GM19240 (cell line): ENCODE data around the gene KCND1.

Experiments
- DNase-seq: peaks from one replicate; pipeline ENCODE4 v3.0.0; 2011; ENCODE audit warnings: low spot score; ENCODE audit not compliant: insufficient read length

Gene KCND1

GRCh38 chrX:48975041-48975440 lies 3.4 kb upstream of the KCND1 start:
- DNase-seq = no peak

DNA sequence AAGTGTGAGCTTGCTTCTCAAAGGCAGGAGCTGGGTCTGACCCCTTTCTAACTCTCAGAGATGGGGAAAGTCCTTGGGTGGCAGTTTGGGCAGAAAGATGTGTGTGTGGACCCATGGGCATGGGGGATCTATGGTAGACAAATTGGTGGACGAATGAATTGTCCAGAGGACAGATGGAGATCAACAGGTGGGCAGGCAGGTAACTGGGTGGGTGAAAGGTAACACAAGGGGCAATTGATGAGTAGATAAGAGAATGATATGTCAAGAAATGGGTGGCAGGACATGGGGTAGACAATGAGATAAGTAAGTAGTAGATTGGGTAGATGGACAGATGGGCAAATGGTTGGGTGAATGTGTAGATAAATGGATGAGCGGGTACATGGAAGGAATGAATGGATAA lies 2.9 kb upstream of the KCND1 start:
- DNase-seq = no peak

DNA sequence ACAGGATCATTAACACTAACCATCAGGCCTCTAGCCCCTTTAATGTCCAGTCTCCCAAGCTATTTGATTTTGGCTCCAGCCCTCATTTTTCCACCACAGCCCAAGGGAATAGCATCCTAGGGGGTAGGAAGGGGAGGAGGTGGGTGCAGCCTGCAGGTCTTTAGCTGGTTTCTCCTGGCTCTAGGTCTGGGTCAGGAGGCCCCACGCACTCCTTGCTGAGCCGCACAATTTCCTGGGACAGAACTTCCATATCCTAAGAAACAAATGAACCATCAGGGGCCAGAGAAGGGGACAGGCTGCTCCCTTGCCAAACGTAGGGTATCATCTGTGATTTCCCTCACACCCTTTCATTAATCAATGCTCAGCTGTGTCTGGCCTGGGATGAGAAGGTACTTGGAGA lies 2.4 kb upstream of the KCND1 start:
- DNase-seq = no peak

- peak; percentile 47 for DNase-seq
These were observed 848 bp upstream of the KCND1 start for GRCh38 chrX:48972220-48973164.

DNA sequence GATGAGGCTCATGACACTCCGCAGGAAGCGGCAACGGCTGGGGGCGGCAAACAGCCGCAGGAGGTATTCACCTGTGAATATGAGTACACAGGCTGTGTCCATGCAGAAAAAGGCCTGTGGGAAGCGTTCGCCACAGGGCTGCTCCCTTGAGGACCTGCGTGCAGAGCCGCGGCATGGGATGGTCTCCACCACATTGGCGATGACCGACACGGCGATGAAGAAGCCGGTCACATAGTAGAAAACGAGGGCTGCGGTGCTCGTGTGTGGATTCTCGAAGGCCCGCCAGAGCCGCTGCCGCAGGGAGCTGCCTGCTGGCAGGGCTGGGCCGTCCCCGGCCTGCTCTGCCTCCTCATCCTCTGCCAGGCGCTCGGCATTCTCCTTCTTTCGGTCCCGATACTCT lies 2.2 kb downstream of the KCND1 start:
- no peak for DNase-seq

DNA sequence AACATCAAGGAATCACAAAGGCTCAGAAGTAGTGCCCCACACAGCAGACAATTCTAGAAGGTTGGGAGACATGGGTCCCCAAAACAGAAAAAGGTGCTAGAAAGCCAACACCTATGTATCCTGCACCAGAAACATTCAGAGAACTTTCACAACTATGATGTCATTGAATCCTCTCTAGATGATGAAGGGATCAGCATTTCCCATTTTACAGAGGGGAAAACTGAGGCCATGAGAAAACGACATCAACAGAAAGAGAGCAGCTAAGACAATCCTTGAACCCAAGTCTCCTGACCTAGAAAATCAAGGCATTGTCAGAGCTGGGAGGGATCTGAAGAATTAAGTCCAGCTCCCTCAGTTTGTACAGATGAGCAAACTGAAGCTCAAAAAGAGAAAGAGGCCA lies 3.3 kb downstream of the KCND1 start:
- DNase-seq = no peak

GRCh38 chrX:48966796-48967579 lies 4.7 kb downstream of the KCND1 start:
- DNase-seq = no peak

DNA sequence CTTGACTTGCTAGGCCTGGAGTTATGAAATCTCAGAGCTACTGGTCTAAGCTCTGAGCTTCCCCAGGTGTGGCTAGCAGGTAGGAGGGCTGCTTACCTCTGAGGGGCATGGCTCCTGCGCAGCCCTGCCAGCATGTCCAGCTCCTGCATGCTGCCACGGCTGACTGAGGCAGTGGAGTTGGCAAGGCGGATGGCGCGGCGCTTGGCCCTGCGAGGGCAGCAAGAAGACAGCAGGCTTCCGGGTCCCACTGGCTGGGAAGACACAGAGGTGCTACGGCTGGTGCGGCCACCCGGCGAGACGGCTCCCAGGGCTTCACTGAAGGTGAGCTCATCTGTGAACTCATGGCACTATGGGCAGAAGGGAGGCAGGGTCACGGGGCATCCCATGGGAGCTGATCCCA lies 5.7 kb downstream of the KCND1 start:
- DNase-seq = no peak

GRCh38 chrX:48961585-48962091 lies 10.0 kb downstream of the KCND1 start:
- no peak for DNase-seq

DNA sequence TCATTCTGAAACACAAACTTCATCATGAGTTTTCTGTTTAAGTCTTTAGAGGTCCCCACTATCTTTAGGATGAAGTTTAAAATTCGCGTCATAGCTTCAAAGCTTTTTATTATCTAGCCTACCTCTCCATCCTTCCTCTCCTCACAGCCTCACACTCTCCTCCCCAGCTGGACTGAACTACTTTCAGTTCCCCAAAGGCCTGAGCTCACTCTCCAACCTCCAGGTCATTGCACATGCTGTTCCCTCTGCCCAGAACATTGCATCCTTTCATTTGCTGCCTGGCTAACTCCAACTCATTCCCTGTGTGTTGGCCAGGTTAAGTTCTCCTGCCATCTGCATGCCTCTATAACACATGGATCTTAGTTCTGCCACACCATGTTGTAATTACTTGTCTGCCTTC lies 11.4 kb downstream of the KCND1 start:
- no peak for DNase-seq

GRCh38 chrX:48958635-48959094 lies 13.0 kb downstream of the KCND1 start:
- no peak for DNase-seq

DNA sequence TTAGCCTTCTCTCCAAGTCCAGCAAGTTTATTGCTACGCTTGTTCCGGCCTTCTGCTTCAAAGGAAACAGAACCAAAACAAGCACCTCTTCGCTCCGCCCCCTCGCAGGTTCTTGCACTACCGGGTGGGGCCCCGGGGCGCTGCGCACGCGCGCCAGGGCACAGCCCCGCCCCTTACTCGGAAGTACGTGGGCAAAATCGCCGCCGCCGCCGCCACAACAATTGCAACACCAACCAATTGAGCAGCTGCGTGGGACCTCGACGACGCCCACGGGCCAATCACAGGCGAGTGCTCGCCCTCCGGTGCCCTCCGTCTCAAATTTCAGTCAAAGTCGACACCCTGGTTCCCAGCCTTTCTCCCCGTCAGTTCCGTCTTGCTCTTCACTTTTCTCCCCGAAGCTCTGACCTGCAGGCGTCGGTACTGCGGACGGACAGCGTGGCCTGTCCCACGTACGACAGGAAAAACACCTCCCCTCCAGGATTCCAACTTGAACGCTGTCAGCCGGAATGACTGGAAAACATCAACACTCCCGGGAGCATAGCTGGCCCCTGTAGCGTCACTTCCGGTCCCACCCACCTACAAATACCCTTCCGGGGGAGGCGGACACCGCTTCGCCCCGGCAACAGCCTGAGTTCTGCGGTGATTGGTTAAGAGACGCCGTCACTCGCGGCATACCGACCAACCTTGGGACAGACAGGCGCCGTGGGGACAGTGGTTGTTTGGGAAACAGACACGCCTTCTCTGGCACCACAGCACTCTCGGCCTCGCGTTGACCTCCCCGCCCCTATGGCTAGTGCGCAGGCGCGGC lies 13.6 kb downstream of the KCND1 start:
- DNase-seq = peak; percentile 89

GRCh38 chrX:48957477-48957826 lies 14.2 kb downstream of the KCND1 start, which contains the start of gene OTUD5:
Gene OTUD5, minus strand, starts transcription at chrX:48957607. Its CDS starts 37 bp downstream, at chrX:48957570.
- no peak for DNase-seq

- no peak for DNase-seq
These were observed 14.8 kb downstream of the KCND1 start for GRCh38 chrX:48956728-48957414.

DNA sequence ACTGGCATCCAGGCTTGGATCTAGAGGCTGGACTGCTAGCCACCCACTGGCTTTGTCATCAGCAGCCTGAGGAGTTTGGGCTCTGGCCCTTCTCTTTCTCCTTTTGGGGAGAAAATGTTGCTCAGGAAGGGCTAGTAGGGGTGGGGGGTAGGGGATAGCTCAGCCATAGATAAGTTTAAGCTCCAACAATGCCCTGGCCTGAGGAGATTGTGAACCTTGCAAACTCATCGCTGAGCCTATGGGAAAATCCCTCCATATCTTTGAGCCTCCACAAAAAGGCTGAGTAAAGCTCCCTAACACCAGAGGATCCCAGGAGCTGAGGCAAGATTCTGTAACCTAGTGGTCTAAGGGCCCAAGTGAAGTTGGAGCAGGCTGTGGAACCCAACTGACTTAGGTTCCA lies 23.1 kb downstream of the KCND1 start:
- no peak for DNase-seq

DNA sequence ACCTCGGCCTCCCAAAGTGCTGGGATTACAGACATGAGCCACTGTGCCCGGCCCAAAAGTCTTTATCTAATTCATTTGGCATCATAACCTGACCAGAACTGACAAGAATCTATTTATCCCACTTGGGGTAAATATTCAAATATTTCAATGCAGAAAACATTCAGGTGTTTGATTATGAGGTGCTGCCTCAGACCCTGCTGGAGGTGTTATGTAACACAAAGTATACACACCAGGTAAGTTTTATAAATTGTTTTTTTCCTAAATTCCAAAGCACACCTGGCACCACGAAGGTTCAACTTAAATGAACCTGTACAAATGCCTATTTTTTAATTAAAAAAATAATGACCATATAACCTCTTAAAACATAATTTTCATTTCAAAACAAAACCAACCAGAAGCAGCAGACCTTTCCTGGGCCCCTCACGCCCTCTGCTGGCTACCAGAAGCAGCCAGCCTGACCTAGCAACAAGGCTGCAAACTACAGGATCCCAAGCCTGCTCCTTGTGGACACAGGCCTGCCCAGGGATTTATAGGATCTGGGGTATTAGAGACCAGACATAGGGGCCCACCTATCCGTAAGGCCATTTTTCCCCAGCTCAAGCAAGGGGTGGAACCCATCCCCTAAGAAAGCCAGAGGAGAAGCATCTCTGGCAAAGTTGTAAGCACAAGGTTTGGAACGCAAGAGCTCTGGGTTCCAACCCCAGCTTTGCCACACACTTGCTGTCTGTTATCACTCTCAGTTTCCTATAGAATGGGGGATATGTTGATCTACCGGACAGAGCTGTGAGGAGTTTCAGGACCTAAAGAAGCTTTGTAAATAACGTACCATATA lies 25.9 kb downstream of the KCND1 start:
- peak; percentile 62 for DNase-seq

DNA sequence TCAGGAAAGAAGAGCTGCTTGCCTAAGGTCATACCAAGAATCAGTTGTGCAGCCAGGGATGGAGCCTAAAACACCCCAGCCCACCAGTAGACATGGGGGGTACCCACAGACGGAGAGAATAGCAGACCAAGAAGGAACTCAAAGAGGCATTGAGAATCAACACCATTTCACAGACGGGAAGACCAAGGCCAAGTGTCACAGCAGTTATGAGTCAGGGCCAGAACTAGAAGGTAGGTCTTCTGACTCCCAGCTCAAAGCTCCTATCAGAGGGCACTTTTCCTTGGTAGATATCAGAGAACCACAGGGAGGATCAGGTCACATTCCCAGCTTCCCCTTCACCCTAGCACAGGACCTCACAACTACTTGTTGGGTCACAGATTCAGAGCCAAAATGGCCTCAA lies 28.7 kb downstream of the KCND1 start:
- no peak for DNase-seq

DNA sequence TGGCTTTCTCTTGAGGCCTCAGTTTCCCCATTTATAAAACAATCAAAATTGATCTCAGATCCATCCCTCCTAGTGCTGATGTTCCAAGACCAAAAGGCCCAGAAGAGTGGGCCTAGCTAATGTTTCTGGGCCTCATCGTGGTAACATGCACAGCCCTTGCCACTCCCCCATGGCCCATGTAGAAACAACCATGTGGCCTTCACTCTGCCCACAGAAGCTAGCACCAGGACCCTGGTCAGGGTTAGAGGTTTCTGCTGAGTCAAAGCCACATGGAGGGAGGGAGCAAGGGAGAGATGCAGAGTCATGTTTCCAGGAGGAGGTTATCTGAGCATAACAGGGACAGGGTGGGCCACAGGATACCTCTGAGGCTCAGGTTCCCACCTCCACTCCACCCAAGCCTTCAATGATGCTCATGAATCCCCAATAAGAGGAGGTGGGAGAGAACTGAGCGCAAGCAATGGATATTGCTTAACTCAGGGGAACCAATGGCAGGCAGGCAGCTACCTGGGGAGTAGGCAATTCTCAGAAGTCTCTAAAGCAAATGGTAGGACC lies 31.2 kb downstream of the KCND1 start:
- no peak for DNase-seq

DNA sequence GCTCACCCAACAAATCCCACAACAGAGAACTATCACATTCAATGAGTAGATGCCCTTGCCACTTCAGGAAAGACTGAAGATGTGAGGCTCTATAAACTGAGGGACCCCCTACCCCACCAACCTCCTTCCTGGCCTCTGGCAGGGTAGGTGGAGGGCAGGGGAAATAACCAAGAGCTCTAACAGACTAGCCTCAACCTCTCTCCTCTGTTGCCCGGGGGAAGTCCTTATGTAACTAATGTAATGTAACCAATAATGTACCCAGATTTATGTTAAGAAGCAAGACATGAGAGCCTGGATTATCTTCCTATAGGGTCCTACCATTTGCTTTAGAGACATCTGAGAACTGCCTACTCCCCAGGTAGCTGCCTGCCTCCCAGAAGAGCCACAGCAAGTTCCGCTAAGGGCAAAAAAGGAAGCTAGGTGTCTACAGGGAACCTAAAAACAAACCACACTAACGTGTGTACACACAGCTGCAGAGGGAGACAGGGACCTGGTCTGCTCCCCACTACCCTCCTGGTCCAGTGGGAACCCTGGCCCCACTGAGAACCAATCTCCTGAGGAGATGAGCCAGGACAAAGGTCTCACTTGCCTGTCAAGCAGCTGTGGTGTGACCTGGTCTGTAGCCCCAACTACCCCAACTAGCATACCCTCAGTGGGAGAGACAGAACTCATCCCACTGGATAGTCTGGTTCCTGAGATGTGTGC lies 32.0 kb downstream of the KCND1 start:
- DNase-seq = no peak
